GM21825 (cell line): ENCODE measurements around the gene BRCC3.
"Not testable (repeated sequence)": the region's sequence is repeated elsewhere in the genome, so short reads cannot be mapped to it uniquely, and the experiment has no call there.

Experiments
- ATAC-seq: cut with Tn5 transposase; IDR thresholded peaks from one replicate; pipeline ENCODE4 v1.9.1; 2021; ENCODE audit warnings: mild to moderate bottlenecking, moderate library complexity; ENCODE audit not compliant: unreplicated experiment

The BRCC3 gene

GRCh38 chrX:155143959-155144548, 72.7 kb downstream of the BRCC3 start:
- no peak for ATAC-seq

GRCh38 chrX:155144926-155145325, 73.6 kb downstream of the BRCC3 start:
- no peak for ATAC-seq

DNA sequence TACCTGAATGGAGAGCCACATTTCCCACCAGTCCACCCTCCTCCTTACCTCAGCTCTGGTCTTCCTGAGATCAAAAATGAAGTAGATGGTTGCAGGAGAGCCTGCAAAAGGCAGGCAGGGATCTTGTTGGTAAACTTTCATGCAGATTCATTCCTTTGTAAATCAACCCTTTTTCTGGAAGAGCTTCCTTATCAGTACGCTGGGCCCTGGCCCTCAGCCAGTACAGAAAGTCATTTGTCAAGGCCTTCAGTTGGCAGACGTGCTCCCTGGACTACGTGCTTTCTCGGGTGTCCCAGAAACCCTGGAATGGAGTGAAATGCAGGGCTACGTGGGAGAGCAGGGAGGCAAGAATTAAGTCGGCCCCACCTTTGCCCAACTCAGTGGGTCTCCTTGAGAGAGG, 76.3 kb downstream of the BRCC3 start:
- ATAC-seq = not testable (repeated sequence)

GRCh38 chrX:155148166-155148565, 76.9 kb downstream of the BRCC3 start:
- not testable (repeated sequence) for ATAC-seq

DNA sequence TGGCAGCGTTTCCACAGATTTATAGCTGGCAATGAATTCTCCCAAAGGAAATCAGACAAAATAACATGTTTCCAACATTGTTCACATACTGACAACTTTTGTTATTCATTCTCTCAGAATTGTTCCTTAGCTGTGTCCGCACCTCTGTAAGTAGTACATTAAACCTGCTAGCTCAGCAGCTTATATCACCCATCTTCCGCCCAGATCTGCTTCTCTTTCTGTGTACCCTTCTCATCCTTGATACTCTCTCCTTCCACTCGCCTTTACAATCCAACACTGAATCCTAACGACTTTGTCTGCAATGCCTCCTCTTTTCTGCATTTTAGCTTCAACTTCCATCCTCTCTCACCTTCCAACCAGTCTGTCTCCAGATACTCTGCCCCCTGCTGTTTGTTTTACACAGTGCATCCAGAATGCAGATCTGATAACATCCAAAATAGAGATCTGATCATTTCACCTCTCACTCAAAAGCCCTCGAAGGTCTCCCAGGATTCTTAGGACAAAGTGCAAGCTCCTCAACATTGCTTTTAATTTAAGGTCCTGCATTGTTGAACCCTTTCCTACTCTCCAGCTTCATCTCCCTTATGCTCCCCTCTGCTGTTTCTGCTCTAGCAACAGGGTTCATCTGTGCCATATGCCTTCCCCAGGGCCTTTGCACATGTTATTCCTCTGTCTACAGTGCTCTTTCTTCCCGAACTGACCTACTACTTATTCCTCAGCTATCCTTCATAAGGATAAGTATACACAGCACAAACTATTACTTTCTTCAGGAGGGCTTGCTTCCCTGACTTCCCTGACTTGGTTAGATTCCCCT, 77.6 kb downstream of the BRCC3 start:
- no peak for ATAC-seq

- no peak for ATAC-seq
These were observed 98.6 kb downstream of the BRCC3 start for GRCh38 chrX:155169881-155170280.
